HepG2 (cell line): ENCODE results near the gene GALNT9. TPM values are rescaled to one million over a fixed set of nuclear protein-coding genes. Genes with fewer than 3 reads are reported as not detected.

ENCODE experiments used
- ATAC-seq: fragments of 200-7000 bp; cut with Tn5 transposase; 3 replicates; pipeline ENCODE4 v1.9.1; 2020; ENCODE audit warnings: mild to moderate bottlenecking, moderate library complexity
- BruUV-seq: library from RNA; stranded (reverse); fragments of 400-500 nt; replicated peaks from 2 replicates; lab custom pipeline; 2021; lab: Mats Ljungman, UMichigan
- CTCF ChIA-PET: fragments of 300-600 bp; formaldehyde crosslinking; extraction: SDS; loops from one replicate; lab custom pipeline; 2021; ENCODE audit warnings: low total read pairs, inconsistent platforms, low intra/inter-chr PET ratio; lab: Yijun Ruan, JAX
- POLR2A ChIA-PET: fragments of 350-600 bp; sonication (Branson Sonifier 250); formaldehyde crosslinking; loops from one replicate; lab custom pipeline; 2020; ENCODE audit warnings: antibody characterized with exemption, inconsistent platforms; lab: Yijun Ruan, JAX
- DNase-seq: peaks from one replicate; pipeline ENCODE4 v3.0.0-alpha.2; 2015; ENCODE audit warnings: low spot score
- FAIRE-seq: peaks from 3 replicates; lab custom pipeline; 2011; peaks lifted over from hg19 to GRCh38; lab: Jason Lieb, UNC
- H2AFZ ChIP-seq: one replicate; pipeline ENCODE4 v1.6.1; 2011; ENCODE audit warnings: low read length, inconsistent platforms
- H3K27ac ChIP-seq: fragments of 300-600 bp; 3 replicates; pipeline ENCODE4 v1.8.0; 2011; ENCODE audit warnings: mixed run types, mild to moderate bottlenecking, mixed read lengths, low read length, inconsistent platforms; ENCODE audit not compliant: insufficient read depth; ENCODE audit errors: extremely low read length
- H3K27me3 ChIP-seq, 2 experiments: fragments of 200-600 bp in 1 of 2; 2 replicates in 1 of 2; 3 replicates in 1 of 2; pipeline versions ENCODE4 v1.6.0 to v1.8.0; 2011; ENCODE audit warnings: low read length in 2 of 2, mild to moderate bottlenecking in 2 of 2, moderate library complexity in 2 of 2, inconsistent platforms in 1 of 2; ENCODE audit not compliant: insufficient read depth in 2 of 2, control insufficient read depth in 1 of 2
- H3K36me3 ChIP-seq, 2 experiments: fragments of 200-600 bp in 1 of 2; replicated peaks in 1 of 2; 2 replicates in 1 of 2; 3 replicates in 1 of 2; pipeline versions ENCODE4 v1.5.1 to v1.8.0; 2011; ENCODE audit warnings: low read length in 2 of 2, inconsistent platforms in 1 of 2; ENCODE audit not compliant: insufficient read depth in 2 of 2, control insufficient read depth in 1 of 2
- H3K4me1 ChIP-seq: 2 replicates; pipeline ENCODE4 v1.5.1; 2012; ENCODE audit warnings: low read length, inconsistent platforms; ENCODE audit not compliant: insufficient read depth
- H3K4me2 ChIP-seq: 2 replicates; pipeline ENCODE4 v1.6.0; 2011; ENCODE audit warnings: low read depth, low read length, inconsistent platforms
- H3K4me3 ChIP-seq, 3 experiments: fragments of 200-600 bp in 1 of 3; sonication (generic), shearing (Covaris generic) in 1 of 3; replicated peaks in 1 of 3; 2 replicates each; pipeline ENCODE4 v1.5.1; 2011 to 2016; ENCODE audit warnings: low read length in 3 of 3, inconsistent platforms in 2 of 3, low read depth in 2 of 3, mild to moderate bottlenecking in 2 of 3, control low read depth in 1 of 3, mixed read lengths in 1 of 3; ENCODE audit not compliant: insufficient read depth in 1 of 3
- H3K79me2 ChIP-seq: one replicate; pipeline ENCODE4 v1.6.1; 2011; ENCODE audit warnings: low read length, inconsistent platforms; ENCODE audit not compliant: insufficient read depth
- H3K9ac ChIP-seq: 2 replicates; pipeline ENCODE4 v1.6.0; 2011; ENCODE audit warnings: mild to moderate bottlenecking, low read depth, low read length, inconsistent platforms; ENCODE audit not compliant: insufficient read depth
- H3K9me3 ChIP-seq: 2 replicates; pipeline ENCODE4 v1.5.1; 2012; ENCODE audit warnings: mild to moderate bottlenecking, low read length
- H4K20me1 ChIP-seq: 2 replicates; pipeline ENCODE4 v1.6.0; 2011; ENCODE audit warnings: inconsistent platforms, mild to moderate bottlenecking, low read length, moderate library complexity; ENCODE audit not compliant: insufficient read depth
- ARNT2 ChIP-seq: sonication (generic); formaldehyde crosslinking; IDR thresholded peaks from 2 replicates; pipeline ENCODE4 v1.8.0; 2022; ENCODE audit warnings: mild to moderate bottlenecking, low read depth, missing genetic modification reagents, moderate library complexity
- EEA1 ChIP-seq: sonication (generic); formaldehyde crosslinking; IDR thresholded peaks from 2 replicates; pipeline ENCODE4 v1.5.1; 2020; ENCODE audit warnings: mild to moderate bottlenecking, missing genetic modification reagents, borderline replicate concordance
- EHMT2 ChIP-seq: fragments of 200-600 bp; sonication (generic); IDR thresholded peaks from 2 replicates; pipeline ENCODE4 v1.7.0; 2017; ENCODE audit warnings: antibody characterized with exemption, low read depth, low read length, borderline replicate concordance
- FIP1L1 ChIP-seq: fragments of 200-400 bp; formaldehyde crosslinking; IDR thresholded peaks from 2 replicates; pipeline ENCODE4 v1.6.1; 2018; ENCODE audit warnings: low read depth, mild to moderate bottlenecking, low read length, moderate library complexity, borderline replicate concordance; ENCODE audit not compliant: insufficient read depth
- KLF11 ChIP-seq: IDR thresholded peaks from 2 replicates; pipeline ENCODE4 v1.6.1; 2016; ENCODE audit warnings: missing compliant biosample characterization
- KLF6 ChIP-seq: IDR thresholded peaks from 2 replicates; pipeline ENCODE4 v1.8.0; 2016; ENCODE audit warnings: missing biosample characterization, missing genetic modification reagents
- KMT2A ChIP-seq: sonication (generic); formaldehyde crosslinking; IDR thresholded peaks from 2 replicates; pipeline ENCODE4 v1.4.0; 2020; ENCODE audit warnings: missing genetic modification reagents
- MIER3 ChIP-seq: IDR thresholded peaks from 2 replicates; pipeline ENCODE4 v1.6.1; 2016; ENCODE audit warnings: missing compliant biosample characterization, borderline replicate concordance
- MTF2 ChIP-seq: sonication (generic); formaldehyde crosslinking; IDR thresholded peaks from 2 replicates; pipeline ENCODE4 v1.5.0; 2020; ENCODE audit warnings: missing genetic modification reagents, borderline replicate concordance
- TEF ChIP-seq: sonication (generic); formaldehyde crosslinking; IDR thresholded peaks from 2 replicates; pipeline ENCODE4 v1.5.0; 2020; ENCODE audit warnings: missing genetic modification reagents
- YEATS4 ChIP-seq: sonication (generic); formaldehyde crosslinking; IDR thresholded peaks from 2 replicates; pipeline ENCODE4 v1.4.0; 2020; ENCODE audit warnings: missing genetic modification reagents, borderline replicate concordance
- ZFP36L1 ChIP-seq: sonication (generic); formaldehyde crosslinking; IDR thresholded peaks from 2 replicates; pipeline ENCODE4 v1.8.0; 2022; ENCODE audit warnings: mild to moderate bottlenecking, missing genetic modification reagents, moderate library complexity
- ZNF20 ChIP-seq: sonication (generic); formaldehyde crosslinking; IDR thresholded peaks from 2 replicates; pipeline ENCODE4 v1.4.0; 2020; ENCODE audit warnings: mild to moderate bottlenecking, moderate library complexity, missing genetic modification reagents
- ZNF326 ChIP-seq: sonication (generic); formaldehyde crosslinking; IDR thresholded peaks from 2 replicates; pipeline ENCODE4 v1.4.0; 2020; ENCODE audit warnings: missing genetic modification reagents, borderline replicate concordance
- ZNF468 ChIP-seq: sonication (generic); formaldehyde crosslinking; IDR thresholded peaks from 2 replicates; pipeline ENCODE4 v1.8.0; 2022; ENCODE audit warnings: mild to moderate bottlenecking, moderate library complexity, missing genetic modification reagents
- ZNF562 ChIP-seq: sonication (generic); formaldehyde crosslinking; IDR thresholded peaks from 2 replicates; pipeline ENCODE4 v1.8.0; 2022; ENCODE audit warnings: missing genetic modification reagents, borderline replicate concordance
- WGBS: methylation state at CpG from one replicate; pipeline ENCODE4 v1.1.6; 2017; ENCODE audit warnings: low lambda C conversion rate; 5-methylcytosine and 5-hydroxymethylcytosine counted together
- in situ Hi-C: cut with HindIII; loops from 2 replicates; pipeline ENCODE4 v1.10.0; 2017; ENCODE audit warnings: low pct_unique_long_range_greater_than_20kb; ENCODE audit not compliant: extremely low pct_ligation_motif_present
- intact Hi-C: fragments of 100-400 bp; cut with micrococcal nuclease; formaldehyde crosslinking; loops from one replicate; pipeline ENCODE4 v1.10.0; 2022; ENCODE audit not compliant: unreplicated experiment
- polyA plus RNA-seq, 8 experiments: library from polyadenylated mRNA; depleted of rRNA in 3 of 8; stranded (reverse) in 7 of 8; unstranded in 1 of 8; fragments of >200 nt; fragmentation: Illumina TruSeq in 4 of 8; extraction: Trizol in 4 of 8; gene quantifications; 2 replicates each; pipeline versions ENCODE4 v1.2.1 to v1.2.3, GENCODE V29; 2011 to 2016; ENCODE audit warnings: low read depth in 4 of 8, missing spikeins in 1 of 8, mixed read lengths in 1 of 8; ENCODE audit not compliant: insufficient read depth in 1 of 8
- total RNA-seq, 5 experiments: library from RNA; depleted of rRNA; stranded (reverse); fragments of >200 nt; fragmentation: Illumina TruSeq; extraction: Trizol; gene quantifications; 2 replicates each; pipeline ENCODE4 v1.2.3, GENCODE V29; 2016; ENCODE audit warnings: low read depth in 1 of 5
- TF ChIP-seq, protein P1 (sequence below): sonication (generic); formaldehyde crosslinking; IDR thresholded peaks from 2 replicates; pipeline ENCODE4 v1.5.1; 2020; ENCODE audit warnings: missing genetic modification reagents, mild to moderate bottlenecking, borderline replicate concordance
- TF ChIP-seq, protein P2 (sequence below), 2 experiments: sonication (generic) in 1 of 2; formaldehyde crosslinking in 1 of 2; IDR thresholded peaks; 2 replicates each; pipeline versions ENCODE4 v1.5.1 to v1.6.1; 2011 to 2020; ENCODE audit warnings: borderline replicate concordance in 1 of 2, low read depth in 1 of 2, low read length in 1 of 2, mild to moderate bottlenecking in 1 of 2, missing genetic modification reagents in 1 of 2, moderate library complexity in 1 of 2

The GALNT9 gene
- total and polyA plus RNA-seq, 2 of the 13 experiments (the other 11 are each of a cell fraction or from before 2014, with no cell fraction given): 0.04 TPM; not detected in 1

- TF ChIP-seq, protein P1, sequence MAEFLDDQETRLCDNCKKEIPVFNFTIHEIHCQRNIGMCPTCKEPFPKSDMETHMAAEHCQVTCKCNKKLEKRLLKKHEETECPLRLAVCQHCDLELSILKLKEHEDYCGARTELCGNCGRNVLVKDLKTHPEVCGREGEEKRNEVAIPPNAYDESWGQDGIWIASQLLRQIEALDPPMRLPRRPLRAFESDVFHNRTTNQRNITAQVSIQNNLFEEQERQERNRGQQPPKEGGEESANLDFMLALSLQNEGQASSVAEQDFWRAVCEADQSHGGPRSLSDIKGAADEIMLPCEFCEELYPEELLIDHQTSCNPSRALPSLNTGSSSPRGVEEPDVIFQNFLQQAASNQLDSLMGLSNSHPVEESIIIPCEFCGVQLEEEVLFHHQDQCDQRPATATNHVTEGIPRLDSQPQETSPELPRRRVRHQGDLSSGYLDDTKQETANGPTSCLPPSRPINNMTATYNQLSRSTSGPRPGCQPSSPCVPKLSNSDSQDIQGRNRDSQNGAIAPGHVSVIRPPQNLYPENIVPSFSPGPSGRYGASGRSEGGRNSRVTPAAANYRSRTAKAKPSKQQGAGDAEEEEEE (CRISPR knock-in tag): no peak
- TF ChIP-seq MTF2 (CRISPR knock-in tag) (no peak), YEATS4 (CRISPR knock-in tag) (no peak), KMT2A (CRISPR knock-in tag) (no peak)
Measured at GRCh38 chr12:132367071-132367851, 37.9 kb upstream of the GALNT9 start (continued).

- WGBS: no CpG with 5 or more reads among the region's 17 CpGs
- Histone ChIP-seq H3K9ac (no peak overlapping the region), H3K27ac (no peak overlapping the region), H3K27me3 (peaks cover 4 to 45% of the 10 kb centered on the region in 2 experiments; a peak in 4 of 5 replicates), H4K20me1 (no peaks in the 10 kb centered on the region), H3K4me2 (no peak overlapping the region), H3K36me3 (no peaks in the 10 kb centered on the region), H3K9me3 (no peaks in the 10 kb centered on the region), H3K79me2 (no peaks in the 10 kb centered on the region), H2AFZ (no peak overlapping the region), H3K4me3 (no peak overlapping the region), H3K4me1 (no peaks in the 10 kb centered on the region)
- POLR2A ChIA-PET: no interaction called here
- BruUV-seq: no TSS peak
- FAIRE-seq (no peak), ATAC-seq (no peak), DNase-seq (no peak)
- intact Hi-C loops (no loop called here), in situ Hi-C loops (no loop called here)
- CTCF ChIA-PET: no interaction called here
- TF ChIP-seq EEA1 (CRISPR knock-in tag) (no peak), ZNF468 (CRISPR knock-in tag) (no peak), ZNF562 (no peak), TEF (CRISPR knock-in tag) (no peak), MIER3 (no peak), KLF6 (CRISPR knock-in tag) (no peak), EHMT2 (no peak), FIP1L1 (no peak), ZFP36L1 (no peak), ARNT2 (no peak), ZNF326 (CRISPR knock-in tag) (no peak), ZNF20 (CRISPR knock-in tag) (no peak), KLF11 (no peak)
- TF ChIP-seq, protein P2, sequence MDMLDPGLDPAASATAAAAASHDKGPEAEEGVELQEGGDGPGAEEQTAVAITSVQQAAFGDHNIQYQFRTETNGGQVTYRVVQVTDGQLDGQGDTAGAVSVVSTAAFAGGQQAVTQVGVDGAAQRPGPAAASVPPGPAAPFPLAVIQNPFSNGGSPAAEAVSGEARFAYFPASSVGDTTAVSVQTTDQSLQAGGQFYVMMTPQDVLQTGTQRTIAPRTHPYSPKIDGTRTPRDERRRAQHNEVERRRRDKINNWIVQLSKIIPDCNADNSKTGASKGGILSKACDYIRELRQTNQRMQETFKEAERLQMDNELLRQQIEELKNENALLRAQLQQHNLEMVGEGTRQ (IDR thresholded peaks at IDR 0.05; ENCODE audit: low read depth, low read length): no peak
- TF ChIP-seq, protein P2 (CRISPR knock-in tag; IDR thresholded peaks at IDR 0.05; ENCODE audit: borderline replicate concordance): no peak
Measured at GRCh38 chr12:132366341-132366861, 37.0 kb upstream of the GALNT9 start.
